PC-3 (cell line): ENCODE results near the gene DOK7.

ENCODE experiments used
- CTCF ChIP-seq: fragments of 300-600 bp; sonication (generic); conservative IDR thresholded peaks from 2 replicates; pipeline ENCODE4 v1.5.1; 2017; ENCODE audit warnings: antibody characterized with exemption, low read depth, mild to moderate bottlenecking, low read length
- EZH2 ChIP-seq: fragments of 300-600 bp; sonication (generic); IDR thresholded peaks from one replicate; pipeline ENCODE4 v1.6.1; 2017; ENCODE audit warnings: antibody characterized with exemption, mild to moderate bottlenecking, low read length; ENCODE audit not compliant: unreplicated experiment

- TF ChIP-seq CTCF (no peak), EZH2 (no peak)
Measured at GRCh38 chr4:3495204-3495975, 32.3 kb downstream of the DOK7 start.
